HL-60/S4 treated with phorbol 12-myristate 13-acetate at 8.2 ng/mL for 4 days and 3 days (cell line): Measurements from ENCODE around the gene RIT2.
"Not testable (repeated sequence)": the region's sequence is repeated elsewhere in the genome, so short reads cannot be mapped to it uniquely, and the experiment has no call there.

ENCODE experiments used
- in situ Hi-C: fragments of 300-500 bp; cut with MboI; formaldehyde crosslinking; loops from 2 replicates; pipeline ENCODE4 v1.15.0; 2022; ENCODE audit warnings: low sequenced_read_pairs

RIT2 gene

DNA sequence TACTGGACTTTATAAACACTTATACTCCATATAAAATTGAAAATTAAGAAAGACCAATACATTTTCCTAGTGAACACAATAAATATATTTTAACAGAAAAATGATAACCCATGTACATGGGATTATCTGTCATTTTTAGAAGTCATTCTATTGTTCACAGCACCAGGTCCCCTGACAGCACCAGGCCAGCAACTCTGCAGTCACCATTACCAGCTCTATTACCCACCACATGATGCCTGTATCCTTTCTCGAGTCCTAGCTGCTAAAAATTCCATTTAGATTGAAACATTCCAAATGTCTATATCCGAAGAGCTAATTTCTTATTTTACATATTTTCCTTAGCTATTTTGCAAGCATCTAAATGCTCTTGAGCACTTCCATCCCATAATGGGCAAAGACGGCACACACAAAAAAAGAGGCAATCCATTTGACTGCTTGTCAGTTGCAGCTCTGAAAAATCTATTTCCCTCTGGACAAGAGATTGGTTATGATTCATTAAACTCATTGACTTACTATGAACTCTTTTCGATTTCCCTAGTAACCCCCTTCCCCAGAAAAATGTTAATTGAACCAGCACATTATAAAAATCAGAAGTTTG lies 336.9 kb downstream of the RIT2 start:
- in situ Hi-C loops = no loop called here

DNA sequence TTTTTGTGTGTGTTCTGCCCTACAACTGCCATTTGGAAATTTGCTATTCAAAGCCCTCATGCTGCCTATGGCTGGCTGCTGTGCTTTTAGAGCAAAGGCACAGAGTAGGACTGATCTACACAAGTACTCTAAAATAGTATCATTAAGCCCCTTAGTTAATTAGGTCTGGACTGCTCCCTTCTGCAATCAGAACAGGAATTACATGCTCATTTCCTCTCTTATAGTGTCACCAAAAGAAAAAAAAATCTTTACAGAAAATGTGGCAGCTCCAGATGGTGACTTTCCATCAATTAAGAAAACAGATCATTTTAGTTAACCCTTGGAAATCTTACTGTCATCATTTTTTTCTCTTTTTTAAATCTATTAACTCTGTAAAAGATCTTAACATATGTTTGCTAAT lies 337.5 kb downstream of the RIT2 start:
- in situ Hi-C loops = no loop called here

DNA sequence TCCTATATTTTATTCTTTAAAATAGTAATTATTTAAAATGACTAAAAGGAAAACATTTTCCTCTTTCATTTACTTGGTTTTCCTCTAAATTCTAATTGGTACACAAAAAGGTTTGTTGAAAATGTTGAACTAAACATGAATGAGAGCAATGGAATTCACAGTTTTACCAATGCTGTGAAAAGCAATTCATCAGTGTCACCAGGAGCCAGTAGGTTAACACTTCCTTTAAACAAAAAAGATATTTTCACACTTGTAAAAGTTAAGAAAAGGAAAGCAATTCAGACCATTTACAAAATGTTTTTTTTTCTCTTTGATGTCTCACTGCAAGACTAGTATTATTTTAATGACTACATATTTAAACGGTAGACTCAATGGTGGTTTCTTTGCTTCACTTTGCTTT lies 341.6 kb downstream of the RIT2 start:
- in situ Hi-C loops = no loop called here

- in situ Hi-C loops = no loop called here
These were observed 343.5 kb downstream of the RIT2 start for GRCh38 chr18:42771936-42772335.

GRCh38 chr18:42765302-42765701 lies 350.2 kb downstream of the RIT2 start:
- in situ Hi-C loops = no loop called here

DNA sequence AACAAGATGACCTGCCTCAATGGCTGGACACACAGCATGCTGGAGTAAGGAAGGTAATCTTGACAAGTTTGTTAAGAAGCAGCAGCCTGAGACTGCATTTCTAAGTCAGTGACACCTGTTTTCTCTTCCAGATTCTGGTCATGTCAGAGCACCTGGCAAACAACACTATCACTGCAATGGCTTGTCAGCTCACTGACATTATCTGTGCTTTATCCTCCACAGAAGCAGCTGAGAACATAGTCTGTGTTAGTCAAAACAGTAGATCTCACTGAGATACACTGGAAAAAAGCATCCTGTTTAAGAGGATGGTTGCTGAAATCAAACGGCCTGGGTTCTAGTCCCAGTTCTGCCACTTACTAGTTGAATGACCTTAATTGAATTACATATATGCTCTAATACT lies 355.2 kb downstream of the RIT2 start:
- in situ Hi-C loops = no loop called here

DNA sequence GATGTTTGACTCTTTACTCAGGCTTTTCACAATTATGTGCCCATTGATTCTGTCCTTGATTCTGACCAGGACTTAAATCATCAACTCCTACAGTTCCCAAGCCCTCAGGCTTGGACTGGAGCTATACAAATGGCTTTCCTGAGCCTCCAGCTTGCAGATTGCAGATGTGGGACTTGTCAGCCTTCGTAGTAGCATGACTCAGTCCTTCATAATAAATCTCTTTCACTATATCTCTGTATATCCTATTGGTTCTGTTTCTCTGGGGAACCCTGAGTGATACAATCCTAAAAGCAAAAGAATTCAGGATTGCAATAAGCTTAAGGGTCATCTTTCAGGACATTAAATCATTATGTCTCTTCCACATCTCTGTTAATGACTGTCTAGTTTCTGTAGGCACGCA lies 356.6 kb downstream of the RIT2 start:
- in situ Hi-C loops = no loop called here

- in situ Hi-C loops = no loop called here
These were observed 359.3 kb downstream of the RIT2 start for GRCh38 chr18:42756214-42756613.

DNA sequence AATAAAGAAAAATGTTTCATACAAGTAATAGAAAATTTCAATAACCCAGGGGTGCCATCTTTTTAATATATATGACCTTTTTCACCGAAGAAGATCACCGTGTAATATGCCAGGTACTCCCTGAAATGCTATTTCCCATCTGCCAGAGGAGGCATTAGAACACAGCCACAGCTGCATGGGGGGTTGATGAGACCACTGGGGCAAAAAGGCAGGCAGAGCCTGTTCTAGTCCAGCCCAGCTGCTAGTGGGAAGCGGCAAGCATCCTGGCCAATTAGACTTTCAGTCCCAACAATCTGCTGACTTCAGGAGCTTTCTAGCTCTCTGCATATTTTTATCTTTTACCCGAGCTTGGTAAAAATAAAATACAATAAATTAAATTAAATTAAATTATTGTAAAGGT lies 362.6 kb downstream of the RIT2 start:
- in situ Hi-C loops = no loop called here

- in situ Hi-C loops = no loop called here
These were observed 368.7 kb downstream of the RIT2 start for GRCh38 chr18:42746794-42747193.

DNA sequence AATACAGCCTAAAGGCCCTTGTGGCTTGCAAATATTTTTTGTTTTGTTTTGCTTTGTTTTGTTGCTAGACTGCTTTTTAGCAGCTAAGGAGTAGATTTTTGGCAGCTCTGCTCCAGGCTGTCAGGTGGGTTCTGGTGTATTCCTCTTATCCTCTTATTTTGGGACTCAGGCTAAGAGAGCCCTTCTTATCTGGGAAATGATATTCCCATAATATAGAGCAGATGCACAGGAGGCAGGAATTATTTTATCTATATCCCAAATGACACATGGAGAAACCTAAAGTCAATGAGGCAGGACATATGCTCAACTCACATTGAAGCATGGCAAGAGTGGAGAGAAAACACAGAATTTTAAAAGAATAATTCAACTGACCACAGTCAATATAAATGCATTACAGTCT lies 369.6 kb downstream of the RIT2 start:
- in situ Hi-C loops = no loop called here

- in situ Hi-C loops = no loop called here
These were observed 370.3 kb downstream of the RIT2 start for GRCh38 chr18:42745171-42745570.

DNA sequence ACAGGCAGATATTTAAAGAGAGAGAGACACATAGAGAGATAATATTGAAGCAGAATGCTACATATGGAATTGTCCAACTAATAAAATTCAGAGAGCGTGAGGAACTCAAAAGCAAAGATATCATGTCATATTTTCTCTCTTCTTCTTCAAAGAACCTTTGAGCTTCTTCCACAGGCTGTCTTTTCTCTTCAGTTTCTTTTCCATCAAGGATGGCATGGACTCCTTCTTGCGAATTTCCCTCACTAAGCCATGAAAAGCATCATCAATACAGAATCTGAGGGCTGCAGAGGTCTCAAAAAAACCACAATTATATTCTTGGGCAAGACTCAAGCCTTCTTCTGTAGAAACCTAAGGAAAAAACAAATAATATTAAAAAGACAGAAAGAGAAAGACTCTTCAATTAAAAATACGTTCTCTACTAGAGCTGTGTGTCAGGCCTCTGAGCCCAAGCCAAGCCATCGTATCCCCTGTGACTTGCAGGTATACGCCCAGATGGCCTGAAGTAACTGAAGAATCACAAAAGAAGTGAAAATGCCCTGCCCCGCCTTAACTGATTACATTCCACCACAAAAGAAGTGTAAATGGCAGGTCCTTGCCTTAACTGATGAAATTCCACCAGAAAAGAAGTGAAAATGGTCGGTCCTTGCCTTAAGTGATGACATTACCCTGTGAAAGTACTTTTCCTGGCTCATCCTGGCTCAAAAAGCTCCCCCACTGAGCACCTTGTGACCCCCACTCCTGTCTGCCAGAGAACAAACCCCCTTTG lies 371.9 kb downstream of the RIT2 start:
- in situ Hi-C loops = no loop called here

DNA sequence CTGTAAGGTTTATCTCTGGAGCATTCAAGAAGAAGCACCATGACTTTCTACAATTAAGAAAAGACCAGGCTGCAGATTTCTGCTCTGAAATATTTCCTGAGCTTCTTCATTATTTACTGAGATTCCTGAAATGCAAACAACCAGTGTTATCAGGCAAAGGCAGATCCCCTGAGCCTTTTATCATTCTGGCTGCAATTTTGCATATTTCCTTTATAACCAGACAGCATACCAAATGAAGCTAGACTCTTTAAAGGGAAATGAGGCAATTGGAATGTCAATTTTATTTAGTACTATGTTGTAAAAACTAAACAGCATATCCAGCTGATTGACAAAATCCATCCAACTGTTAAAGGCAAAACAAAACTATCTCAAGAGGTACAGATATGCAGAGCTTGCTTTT lies 372.5 kb downstream of the RIT2 start:
- in situ Hi-C loops = no loop called here

DNA sequence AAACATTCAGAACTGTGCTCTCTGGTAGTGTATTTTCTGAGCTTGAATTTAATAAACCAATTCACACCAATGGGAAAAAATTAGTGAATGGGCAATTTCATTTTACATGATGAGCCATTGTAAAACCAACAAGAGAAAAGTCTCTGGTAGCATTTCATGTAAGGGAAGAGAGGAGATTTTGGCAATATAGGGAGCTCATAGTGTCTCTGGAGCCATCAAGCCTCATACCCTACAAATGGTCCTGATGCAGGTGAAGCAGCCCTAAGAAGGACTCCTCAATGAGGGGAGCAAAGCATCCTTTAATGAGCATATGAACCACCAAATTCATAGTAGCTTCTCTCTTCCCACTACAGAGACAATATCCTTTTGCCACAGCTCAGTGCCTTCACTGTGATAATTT lies 373.0 kb downstream of the RIT2 start:
- in situ Hi-C loops = no loop called here

- in situ Hi-C loops = not testable (repeated sequence)
These were observed 373.6 kb downstream of the RIT2 start for GRCh38 chr18:42741805-42742347.

DNA sequence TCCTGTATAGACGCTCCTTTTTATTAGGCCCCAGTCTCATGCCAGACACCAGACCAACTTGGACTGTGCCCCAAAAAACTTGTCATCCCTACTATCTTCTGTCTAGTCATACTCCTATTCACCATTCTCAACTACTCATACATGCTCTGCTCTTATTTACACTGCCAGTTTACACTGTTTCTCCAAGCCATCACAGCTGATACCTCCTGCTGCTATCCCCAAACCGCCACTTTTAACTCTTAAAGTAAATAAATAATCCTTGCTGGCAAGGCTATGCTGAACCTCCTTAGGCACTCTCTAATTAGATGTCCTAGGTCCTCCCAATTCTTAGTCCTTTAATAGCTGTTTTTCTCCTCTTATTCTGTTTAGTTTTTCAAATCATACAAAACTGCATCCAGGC lies 374.2 kb downstream of the RIT2 start:
- in situ Hi-C loops = not testable (repeated sequence)

DNA sequence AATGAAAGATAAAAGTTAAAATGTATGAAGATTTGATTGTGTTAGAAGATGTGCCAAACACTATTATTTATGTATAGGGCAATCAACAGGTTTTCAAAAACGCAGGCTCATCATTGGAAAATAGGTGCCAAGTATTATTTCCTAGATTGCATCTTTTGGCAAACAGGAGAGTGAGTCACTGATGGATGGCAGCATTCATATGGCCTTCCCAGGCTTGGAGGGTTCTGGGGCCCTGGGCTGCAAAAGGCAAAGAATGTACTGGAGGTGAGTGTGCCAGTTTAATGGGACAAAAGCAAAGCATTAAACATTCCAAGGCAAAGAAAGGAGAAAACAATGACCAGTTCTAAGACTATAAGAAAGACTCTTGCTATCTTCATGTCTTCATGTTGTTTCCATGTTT lies 379.4 kb downstream of the RIT2 start:
- in situ Hi-C loops = no loop called here

- in situ Hi-C loops = no loop called here
These were observed 381.0 kb downstream of the RIT2 start for GRCh38 chr18:42734520-42734919.

GRCh38 chr18:42730272-42730671 lies 385.2 kb downstream of the RIT2 start:
- in situ Hi-C loops = no loop called here

- in situ Hi-C loops = no loop called here
These were observed 396.3 kb downstream of the RIT2 start for GRCh38 chr18:42719221-42719620.

DNA sequence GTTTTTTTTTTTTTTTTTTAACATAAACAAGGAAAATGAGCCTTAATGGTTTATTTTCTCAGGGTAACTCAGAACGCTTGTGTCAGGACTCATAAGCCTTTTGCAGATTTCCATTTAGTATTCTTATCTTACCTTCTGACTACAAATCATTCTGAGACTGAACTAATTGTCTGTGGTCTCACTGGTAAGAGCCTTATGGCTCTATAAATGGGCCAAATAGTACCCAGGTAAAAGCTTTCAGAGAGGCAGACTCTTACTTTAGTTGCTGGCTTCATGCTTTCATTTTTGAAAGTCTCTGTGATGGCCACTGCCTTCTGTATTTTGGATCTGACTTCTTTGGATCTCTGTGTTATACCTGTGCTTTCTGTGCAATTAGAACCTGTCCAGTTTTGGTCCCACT lies 403.4 kb downstream of the RIT2 start:
- in situ Hi-C loops = no loop called here

GRCh38 chr18:42707080-42707479 lies 408.4 kb downstream of the RIT2 start:
- in situ Hi-C loops = no loop called here
